Neural progenitor cell (in vitro differentiated cells): Measurements from ENCODE around the gene NEB.

Source experiments
- CTCF ChIP-seq: fragments of 200-600 bp; sonication (generic); IDR thresholded peaks from 2 replicates; pipeline ENCODE4 v1.5.1; 2017; ENCODE audit warnings: antibody characterized with exemption, mild to moderate bottlenecking
- EZH2 ChIP-seq: fragments of 200-600 bp; sonication (generic); IDR thresholded peaks from 2 replicates; pipeline ENCODE4 v1.6.1; 2017; ENCODE audit warnings: antibody characterized with exemption, mild to moderate bottlenecking, moderate library complexity

- TF ChIP-seq CTCF (no peak), EZH2 (no peak)
Measured at GRCh38 chr2:151716721-151717120, 17.6 kb downstream of the NEB start.
